HepG2 (cell line): Measurements from ENCODE around the gene AHSG. TPM values are rescaled to one million over a fixed set of nuclear protein-coding genes. Genes with fewer than 3 reads are reported as not detected.

ENCODE experiments used
- GABPB1 ChIP-seq: IDR thresholded peaks from 2 replicates; pipeline ENCODE4 v1.6.1; 2016; ENCODE audit warnings: mild to moderate bottlenecking, missing genetic modification reagents, moderate library complexity, missing compliant biosample characterization
- GATAD2A ChIP-seq: IDR thresholded peaks from 2 replicates; pipeline ENCODE4 v1.6.1; 2016
- JUN ChIP-seq: sonication (generic); formaldehyde crosslinking; IDR thresholded peaks from 2 replicates; pipeline ENCODE4 v1.4.0; 2020; ENCODE audit warnings: mild to moderate bottlenecking, missing genetic modification reagents
- KDM6A ChIP-seq: IDR thresholded peaks from 2 replicates; pipeline ENCODE4 v1.6.1; 2016; ENCODE audit warnings: low read depth
- KMT2A ChIP-seq: sonication (generic); formaldehyde crosslinking; IDR thresholded peaks from 2 replicates; pipeline ENCODE4 v1.4.0; 2020; ENCODE audit warnings: missing genetic modification reagents
- MEIS1 ChIP-seq: sonication (generic); formaldehyde crosslinking; IDR thresholded peaks from 2 replicates; pipeline ENCODE4 v1.9.0; 2021; ENCODE audit warnings: mild to moderate bottlenecking, missing genetic modification reagents, moderate library complexity, borderline replicate concordance
- NFATC3 ChIP-seq: sonication (generic); formaldehyde crosslinking; IDR thresholded peaks from 2 replicates; pipeline ENCODE4 v1.5.1; 2020; ENCODE audit warnings: mild to moderate bottlenecking, missing genetic modification reagents
- NFIC ChIP-seq: IDR thresholded peaks from 2 replicates; pipeline ENCODE4 v1.6.1; 2012; ENCODE audit warnings: mild to moderate bottlenecking, low read length, inconsistent platforms
- POLR2AphosphoS5 ChIP-seq: IDR thresholded peaks from 2 replicates; pipeline ENCODE4 v1.6.1; 2012; ENCODE audit warnings: low read depth, low read length
- RBFOX2 ChIP-seq: fragments of 200-400 bp; formaldehyde crosslinking; IDR thresholded peaks from 2 replicates; pipeline ENCODE4 v1.6.1; 2017; ENCODE audit warnings: low read depth, mild to moderate bottlenecking, low read length
- SMAD3 ChIP-seq: sonication (generic); formaldehyde crosslinking; IDR thresholded peaks from 2 replicates; pipeline ENCODE4 v1.4.0; 2020; ENCODE audit warnings: missing genetic modification reagents
- U2AF1 ChIP-seq: fragments of 200-400 bp; formaldehyde crosslinking; optimal IDR thresholded peaks from 2 replicates; pipeline ENCODE3; 2017; ENCODE audit warnings: mild to moderate bottlenecking, low read depth, low read length
- ZBTB7A ChIP-seq: sonication (generic); formaldehyde crosslinking; IDR thresholded peaks from 2 replicates; pipeline ENCODE4 v1.8.0; 2022; ENCODE audit warnings: mild to moderate bottlenecking, missing genetic modification reagents
- ZNF335 ChIP-seq: sonication (generic); formaldehyde crosslinking; IDR thresholded peaks from 2 replicates; pipeline ENCODE4 v1.4.0; 2020; ENCODE audit warnings: missing genetic modification reagents
- ZSCAN25 ChIP-seq: sonication (generic); formaldehyde crosslinking; IDR thresholded peaks from 2 replicates; pipeline ENCODE4 v1.8.0; 2022; ENCODE audit warnings: mild to moderate bottlenecking, missing genetic modification reagents
- polyA plus RNA-seq, 8 experiments: library from polyadenylated mRNA; depleted of rRNA in 3 of 8; stranded (reverse) in 7 of 8; unstranded in 1 of 8; fragments of >200 nt; fragmentation: Illumina TruSeq in 4 of 8; extraction: Trizol in 4 of 8; gene quantifications; 2 replicates each; pipeline versions ENCODE4 v1.2.1 to v1.2.3, GENCODE V29; 2011 to 2016; ENCODE audit warnings: low read depth in 4 of 8, missing spikeins in 1 of 8, mixed read lengths in 1 of 8; ENCODE audit not compliant: insufficient read depth in 1 of 8
- total RNA-seq, 5 experiments: library from RNA; depleted of rRNA; stranded (reverse); fragments of >200 nt; fragmentation: Illumina TruSeq; extraction: Trizol; gene quantifications; 2 replicates each; pipeline ENCODE4 v1.2.3, GENCODE V29; 2016; ENCODE audit warnings: low read depth in 1 of 5
- TF ChIP-seq, protein P1 (sequence below): sonication (generic); formaldehyde crosslinking; IDR thresholded peaks from 2 replicates; pipeline ENCODE4 v1.5.0; 2020; ENCODE audit warnings: missing genetic modification reagents
- TF ChIP-seq, protein P2 (sequence below): sonication (generic); formaldehyde crosslinking; IDR thresholded peaks from 2 replicates; pipeline ENCODE4 v1.9.0; 2021; ENCODE audit warnings: missing genetic modification reagents, mild to moderate bottlenecking, borderline replicate concordance
- TF ChIP-seq, protein P3 (sequence below): sonication (generic); formaldehyde crosslinking; IDR thresholded peaks from 2 replicates; pipeline ENCODE4 v1.5.1; 2020; ENCODE audit warnings: mild to moderate bottlenecking, missing genetic modification reagents, borderline replicate concordance
- TF ChIP-seq, protein P4 (sequence below): sonication (generic); formaldehyde crosslinking; conservative IDR thresholded peaks from 2 replicates; pipeline ENCODE4 v1.8.0; 2022; ENCODE audit warnings: mild to moderate bottlenecking, moderate library complexity, missing genetic modification reagents

Gene AHSG
- total and polyA plus RNA-seq, 2 of the 13 experiments (the other 11 are each of a cell fraction or from before 2014, with no cell fraction given) = 2,043 to 19,152 TPM

DNA sequence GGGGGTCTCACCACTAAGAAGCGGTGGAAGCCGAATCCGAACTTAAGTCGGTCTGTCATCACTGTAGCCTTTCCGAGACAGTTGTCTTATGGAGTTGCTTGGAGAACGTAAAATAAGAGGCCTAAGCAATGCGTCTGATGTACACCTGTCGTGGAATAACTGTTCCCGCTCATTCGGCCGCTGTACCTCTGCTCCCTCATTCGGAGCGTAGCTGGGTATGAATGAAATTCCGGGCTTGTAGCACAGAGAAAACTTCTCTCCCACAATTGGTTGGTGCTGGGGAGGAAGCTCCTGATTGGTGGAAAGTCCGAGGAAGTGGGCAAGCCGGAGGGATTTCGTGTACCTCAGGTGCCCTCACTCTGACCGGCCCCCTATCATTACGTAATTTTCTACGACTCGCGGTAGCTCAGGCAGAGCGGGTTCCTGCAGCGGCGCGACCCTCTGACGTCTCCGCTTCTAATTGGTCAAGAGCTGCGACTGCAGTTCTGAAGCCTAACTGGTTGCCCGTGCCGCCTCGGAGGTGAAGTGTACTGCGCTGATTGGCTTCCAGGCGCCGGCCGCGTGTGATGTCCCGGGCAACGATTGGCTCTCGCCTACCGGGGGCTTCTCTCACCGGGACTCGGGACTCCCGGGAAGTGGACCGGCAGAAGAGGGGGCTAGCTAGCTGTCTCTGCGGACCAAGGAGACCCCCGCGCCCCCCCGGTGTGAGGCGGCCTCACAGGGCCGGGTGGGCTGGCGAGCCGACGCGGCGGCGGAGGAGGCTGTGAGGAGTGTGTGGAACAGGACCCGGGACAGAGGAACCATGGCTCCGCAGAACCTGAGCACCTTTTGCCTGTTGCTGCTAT is 42.5 kb upstream of the AHSG start, which contains the start of gene DNAJB11 (continued):
- TF ChIP-seq ZBTB7A (CRISPR knock-in tag) = no peak
- TF ChIP-seq MEIS1 (CRISPR knock-in tag) = 0 out of 2 replicates have a peak, but pooled peaks have one; percentile 25
- peak; percentile 9; the same call in 1 of the 2 replicates for TF ChIP-seq KDM6A (CRISPR knock-in tag)
- no peak for TF ChIP-seq ZSCAN25 (CRISPR knock-in tag)
- peak; percentile 90 for TF ChIP-seq KMT2A (CRISPR knock-in tag)
- TF ChIP-seq, protein P1, sequence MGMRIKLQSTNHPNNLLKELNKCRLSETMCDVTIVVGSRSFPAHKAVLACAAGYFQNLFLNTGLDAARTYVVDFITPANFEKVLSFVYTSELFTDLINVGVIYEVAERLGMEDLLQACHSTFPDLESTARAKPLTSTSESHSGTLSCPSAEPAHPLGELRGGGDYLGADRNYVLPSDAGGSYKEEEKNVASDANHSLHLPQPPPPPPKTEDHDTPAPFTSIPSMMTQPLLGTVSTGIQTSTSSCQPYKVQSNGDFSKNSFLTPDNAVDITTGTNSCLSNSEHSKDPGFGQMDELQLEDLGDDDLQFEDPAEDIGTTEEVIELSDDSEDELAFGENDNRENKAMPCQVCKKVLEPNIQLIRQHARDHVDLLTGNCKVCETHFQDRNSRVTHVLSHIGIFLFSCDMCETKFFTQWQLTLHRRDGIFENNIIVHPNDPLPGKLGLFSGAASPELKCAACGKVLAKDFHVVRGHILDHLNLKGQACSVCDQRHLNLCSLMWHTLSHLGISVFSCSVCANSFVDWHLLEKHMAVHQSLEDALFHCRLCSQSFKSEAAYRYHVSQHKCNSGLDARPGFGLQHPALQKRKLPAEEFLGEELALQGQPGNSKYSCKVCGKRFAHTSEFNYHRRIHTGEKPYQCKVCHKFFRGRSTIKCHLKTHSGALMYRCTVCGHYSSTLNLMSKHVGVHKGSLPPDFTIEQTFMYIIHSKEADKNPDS (CRISPR knock-in tag) = no peak
- TF ChIP-seq NFATC3 (CRISPR knock-in tag) = no peak
- peak; percentile 83 for TF ChIP-seq RBFOX2
- TF ChIP-seq SMAD3 (CRISPR knock-in tag) = peak; percentile 63
- peak; percentile 70 for TF ChIP-seq ZNF335 (CRISPR knock-in tag)
- TF ChIP-seq, protein P2, sequence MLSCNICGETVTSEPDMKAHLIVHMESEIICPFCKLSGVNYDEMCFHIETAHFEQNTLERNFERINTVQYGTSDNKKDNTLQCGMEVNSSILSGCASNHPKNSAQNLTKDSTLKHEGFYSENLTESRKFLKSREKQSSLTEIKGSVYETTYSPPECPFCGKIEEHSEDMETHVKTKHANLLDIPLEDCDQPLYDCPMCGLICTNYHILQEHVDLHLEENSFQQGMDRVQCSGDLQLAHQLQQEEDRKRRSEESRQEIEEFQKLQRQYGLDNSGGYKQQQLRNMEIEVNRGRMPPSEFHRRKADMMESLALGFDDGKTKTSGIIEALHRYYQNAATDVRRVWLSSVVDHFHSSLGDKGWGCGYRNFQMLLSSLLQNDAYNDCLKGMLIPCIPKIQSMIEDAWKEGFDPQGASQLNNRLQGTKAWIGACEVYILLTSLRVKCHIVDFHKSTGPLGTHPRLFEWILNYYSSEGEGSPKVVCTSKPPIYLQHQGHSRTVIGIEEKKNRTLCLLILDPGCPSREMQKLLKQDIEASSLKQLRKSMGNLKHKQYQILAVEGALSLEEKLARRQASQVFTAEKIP (CRISPR knock-in tag) = no peak
- TF ChIP-seq GATAD2A = peak; percentile 48
- TF ChIP-seq NFIC = no peak
- TF ChIP-seq, protein P3, sequence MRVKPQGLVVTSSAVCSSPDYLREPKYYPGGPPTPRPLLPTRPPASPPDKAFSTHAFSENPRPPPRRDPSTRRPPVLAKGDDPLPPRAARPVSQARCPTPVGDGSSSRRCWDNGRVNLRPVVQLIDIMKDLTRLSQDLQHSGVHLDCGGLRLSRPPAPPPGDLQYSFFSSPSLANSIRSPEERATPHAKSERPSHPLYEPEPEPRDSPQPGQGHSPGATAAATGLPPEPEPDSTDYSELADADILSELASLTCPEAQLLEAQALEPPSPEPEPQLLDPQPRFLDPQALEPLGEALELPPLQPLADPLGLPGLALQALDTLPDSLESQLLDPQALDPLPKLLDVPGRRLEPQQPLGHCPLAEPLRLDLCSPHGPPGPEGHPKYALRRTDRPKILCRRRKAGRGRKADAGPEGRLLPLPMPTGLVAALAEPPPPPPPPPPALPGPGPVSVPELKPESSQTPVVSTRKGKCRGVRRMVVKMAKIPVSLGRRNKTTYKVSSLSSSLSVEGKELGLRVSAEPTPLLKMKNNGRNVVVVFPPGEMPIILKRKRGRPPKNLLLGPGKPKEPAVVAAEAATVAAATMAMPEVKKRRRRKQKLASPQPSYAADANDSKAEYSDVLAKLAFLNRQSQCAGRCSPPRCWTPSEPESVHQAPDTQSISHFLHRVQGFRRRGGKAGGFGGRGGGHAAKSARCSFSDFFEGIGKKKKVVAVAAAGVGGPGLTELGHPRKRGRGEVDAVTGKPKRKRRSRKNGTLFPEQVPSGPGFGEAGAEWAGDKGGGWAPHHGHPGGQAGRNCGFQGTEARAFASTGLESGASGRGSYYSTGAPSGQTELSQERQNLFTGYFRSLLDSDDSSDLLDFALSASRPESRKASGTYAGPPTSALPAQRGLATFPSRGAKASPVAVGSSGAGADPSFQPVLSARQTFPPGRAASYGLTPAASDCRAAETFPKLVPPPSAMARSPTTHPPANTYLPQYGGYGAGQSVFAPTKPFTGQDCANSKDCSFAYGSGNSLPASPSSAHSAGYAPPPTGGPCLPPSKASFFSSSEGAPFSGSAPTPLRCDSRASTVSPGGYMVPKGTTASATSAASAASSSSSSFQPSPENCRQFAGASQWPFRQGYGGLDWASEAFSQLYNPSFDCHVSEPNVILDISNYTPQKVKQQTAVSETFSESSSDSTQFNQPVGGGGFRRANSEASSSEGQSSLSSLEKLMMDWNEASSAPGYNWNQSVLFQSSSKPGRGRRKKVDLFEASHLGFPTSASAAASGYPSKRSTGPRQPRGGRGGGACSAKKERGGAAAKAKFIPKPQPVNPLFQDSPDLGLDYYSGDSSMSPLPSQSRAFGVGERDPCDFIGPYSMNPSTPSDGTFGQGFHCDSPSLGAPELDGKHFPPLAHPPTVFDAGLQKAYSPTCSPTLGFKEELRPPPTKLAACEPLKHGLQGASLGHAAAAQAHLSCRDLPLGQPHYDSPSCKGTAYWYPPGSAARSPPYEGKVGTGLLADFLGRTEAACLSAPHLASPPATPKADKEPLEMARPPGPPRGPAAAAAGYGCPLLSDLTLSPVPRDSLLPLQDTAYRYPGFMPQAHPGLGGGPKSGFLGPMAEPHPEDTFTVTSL (CRISPR knock-in tag) = no peak; the same call in 1 of the 2 replicates
- TF ChIP-seq U2AF1 = peak; percentile 47
- peak; percentile 90 for TF ChIP-seq POLR2AphosphoS5
- TF ChIP-seq, protein P4, sequence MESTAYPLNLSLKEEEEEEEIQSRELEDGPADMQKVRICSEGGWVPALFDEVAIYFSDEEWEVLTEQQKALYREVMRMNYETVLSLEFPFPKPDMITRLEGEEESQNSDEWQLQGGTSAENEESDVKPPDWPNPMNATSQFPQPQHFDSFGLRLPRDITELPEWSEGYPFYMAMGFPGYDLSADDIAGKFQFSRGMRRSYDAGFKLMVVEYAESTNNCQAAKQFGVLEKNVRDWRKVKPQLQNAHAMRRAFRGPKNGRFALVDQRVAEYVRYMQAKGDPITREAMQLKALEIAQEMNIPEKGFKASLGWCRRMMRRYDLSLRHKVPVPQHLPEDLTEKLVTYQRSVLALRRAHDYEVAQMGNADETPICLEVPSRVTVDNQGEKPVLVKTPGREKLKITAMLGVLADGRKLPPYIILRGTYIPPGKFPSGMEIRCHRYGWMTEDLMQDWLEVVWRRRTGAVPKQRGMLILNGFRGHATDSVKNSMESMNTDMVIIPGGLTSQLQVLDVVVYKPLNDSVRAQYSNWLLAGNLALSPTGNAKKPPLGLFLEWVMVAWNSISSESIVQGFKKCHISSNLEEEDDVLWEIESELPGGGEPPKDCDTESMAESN (CRISPR knock-in tag) = peak; percentile 60; the same call in 1 of the 2 replicates
- TF ChIP-seq GABPB1 (CRISPR knock-in tag) = peak; percentile 87
- TF ChIP-seq JUN (CRISPR knock-in tag) = no peak
